B cell (primary cell): ENCODE measurements around the gene ALDH1A1. TPM values are rescaled to one million over a fixed set of nuclear protein-coding genes. Genes with fewer than 3 reads are reported as not detected.

ENCODE experiments used
- ATAC-seq: fragments of 200-7000 bp; cut with Tn5 transposase; one replicate; pipeline ENCODE4 v1.10.0; 2021; ENCODE audit warnings: low read depth, mild to moderate bottlenecking, moderate number of reproducible peaks, moderate library complexity
- CTCF ChIA-PET: fragments of 350-600 bp; sonication (Branson Sonifier 250); formaldehyde crosslinking; loops from one replicate; lab custom pipeline; 2021; ENCODE audit warnings: antibody characterized with exemption, inconsistent platforms; lab: Charles Lee
- POLR2A ChIA-PET: fragments of 350-600 bp; sonication (Branson Sonifier 250); formaldehyde crosslinking; loops from one replicate; lab custom pipeline; 2021; ENCODE audit warnings: antibody characterized with exemption; lab: Charles Lee
- DNase-seq: peaks from one replicate; pipeline ENCODE4 v3.0.0; 2013
- H2AFZ ChIP-seq: 2 replicates; pipeline ENCODE4 v1.6.1; 2012; ENCODE audit warnings: mild to moderate bottlenecking, low read depth, low read length; ENCODE audit not compliant: insufficient read depth, poor library complexity, severe bottlenecking
- H3K27ac ChIP-seq, 2 donors: 1 replicate in 1 of 2; 2 replicates in 1 of 2; pipeline ENCODE4 v1.5.1; 2012 to 2013; ENCODE audit warnings: low read length in 2 of 2, mild to moderate bottlenecking in 2 of 2, moderate library complexity in 1 of 2
- H3K27me3 ChIP-seq, 4 experiments: fragments of 200-600 bp in 1 of 4; sonication (generic) in 1 of 4; replicated peaks in 1 of 4; 1 replicate in 2 of 4; 2 replicates in 2 of 4; pipeline versions ENCODE4 v1.6.1 to v1.7.0; 2013 to 2016; ENCODE audit warnings: low read length in 3 of 4, mild to moderate bottlenecking in 2 of 4, mixed read lengths in 1 of 4, moderate library complexity in 1 of 4; ENCODE audit not compliant: insufficient read depth in 4 of 4, control insufficient read depth in 3 of 4; ENCODE audit errors: control extremely low read depth in 1 of 4
- H3K36me3 ChIP-seq, 2 experiments: replicated peaks in 1 of 2; 1 replicate in 1 of 2; 2 replicates in 1 of 2; pipeline versions ENCODE4 v1.6.1 to v1.7.1; 2013; ENCODE audit warnings: low read length in 1 of 2; ENCODE audit not compliant: insufficient read depth in 2 of 2, control insufficient read depth in 1 of 2; ENCODE audit errors: control extremely low read depth in 1 of 2, extremely low read depth in 1 of 2
- H3K4me1 ChIP-seq, 2 donors: fragments of 200-600 bp in 1 of 2; sonication (generic) in 1 of 2; 1 replicate in 1 of 2; 2 replicates in 1 of 2; pipeline versions ENCODE4 v1.5.1 to v1.6.1; 2013 to 2017; ENCODE audit warnings: low read length in 2 of 2; ENCODE audit not compliant: control insufficient read depth in 2 of 2, insufficient read depth in 2 of 2
- H3K4me2 ChIP-seq: replicated peaks from 2 replicates; pipeline ENCODE3; 2012; ENCODE audit warnings: mild to moderate bottlenecking, low read depth, low read length; ENCODE audit not compliant: poor library complexity, severe bottlenecking
- H3K4me3 ChIP-seq, 5 experiments: fragments of 200-600 bp in 1 of 5; sonication (generic) in 1 of 5; 1 replicate in 3 of 5; 2 replicates in 2 of 5; pipeline versions ENCODE4 v1.5.1 to v1.7.0; 2011 to 2016; ENCODE audit warnings: low read length in 4 of 5, mild to moderate bottlenecking in 4 of 5, low read depth in 2 of 5, control low read depth in 1 of 5, moderate library complexity in 1 of 5; ENCODE audit not compliant: insufficient read depth in 1 of 5; ENCODE audit errors: control extremely low read depth in 1 of 5, extremely low read depth in 1 of 5
- H3K79me2 ChIP-seq: fragments of 200-600 bp; sonication (generic); one replicate; pipeline ENCODE4 v1.6.0; 2016; ENCODE audit warnings: low read length; ENCODE audit not compliant: control insufficient read depth, insufficient read depth
- H3K9ac ChIP-seq: fragments of 200-600 bp; sonication (generic); 2 replicates; pipeline ENCODE4 v1.6.1; 2017; ENCODE audit warnings: mild to moderate bottlenecking, low read length, moderate library complexity
- H3K9me3 ChIP-seq, 3 donors: one replicate each; pipeline versions ENCODE4 v1.6.1 to v1.7.1; 2013; ENCODE audit warnings: low read length in 2 of 3; ENCODE audit not compliant: control insufficient read depth in 2 of 3, insufficient read depth in 1 of 3; ENCODE audit errors: control extremely low read depth in 1 of 3
- H4K20me1 ChIP-seq: 2 replicates; pipeline ENCODE4 v1.6.0; 2012; ENCODE audit warnings: mild to moderate bottlenecking, low read length; ENCODE audit not compliant: insufficient read depth, control insufficient read depth, poor library complexity, severe bottlenecking
- H3K27ac Mint-ChIP-seq: one replicate; pipeline ENCODE4 v1.8.0; 2021; ENCODE audit warnings: mixed read lengths
- H3K27me3 Mint-ChIP-seq: one replicate; pipeline ENCODE4 v1.8.0; 2021; ENCODE audit warnings: mixed read lengths
- H3K4me1 Mint-ChIP-seq: one replicate; pipeline ENCODE4 v1.8.0; 2021; ENCODE audit warnings: mixed read lengths
- H3K4me3 Mint-ChIP-seq: one replicate; pipeline ENCODE4 v1.8.0; 2021; ENCODE audit warnings: mixed read lengths
- H3K9me3 Mint-ChIP-seq: one replicate; pipeline ENCODE4 v1.8.0; 2022; ENCODE audit warnings: mixed read lengths; ENCODE audit not compliant: insufficient read depth
- CTCF ChIP-seq: fragments of 200-600 bp; IDR thresholded peaks from one replicate; pipeline ENCODE4 v1.8.0; 2022; ENCODE audit warnings: antibody characterized with exemption, mild to moderate bottlenecking
- EZH2 ChIP-seq: IDR thresholded peaks from 2 replicates; pipeline ENCODE4 v1.6.1; 2012; ENCODE audit warnings: borderline replicate concordance, low read depth, mild to moderate bottlenecking, moderate library complexity, low read length; ENCODE audit not compliant: insufficient read depth, poor library complexity, severe bottlenecking
- WGBS: methylation state at CpG from one replicate; pipeline ENCODE4 v1.1.5; 2013; ENCODE audit warnings: missing lambda C conversion rate; ENCODE audit not compliant: insufficient coverage; 5-methylcytosine and 5-hydroxymethylcytosine counted together
- intact Hi-C: fragments of 100-400 bp; cut with micrococcal nuclease; formaldehyde crosslinking; loops from one replicate; pipeline ENCODE4 v1.10.0; 2022
- polyA plus RNA-seq: library from polyadenylated mRNA; depleted of rRNA; stranded (reverse); fragments of >200 nt; gene quantifications from 2 replicates; pipeline ENCODE4 v1.2.3, GENCODE V29; 2012
- total RNA-seq, 2 donors: library from RNA; stranded (reverse); fragments of 120-200 nt in 1 of 2; gene quantifications; 1 replicate in 1 of 2; 2 replicates in 1 of 2; pipeline versions ENCODE4 v1.2.3 to v1.2.4, GENCODE V29; 2013 to 2022

The ALDH1A1 gene
- total and polyA plus RNA-seq, 2 donors (not counting 1 experiment from before 2014, with no cell fraction given): 0.43 TPM; not detected in 1

GRCh38 chr9:72951520-72952380 is 1.1 kb downstream of the ALDH1A1 start:
- H3K79me2 ChIP-seq: no peaks in the 10 kb centered on the region
- intact Hi-C loops: no loop called here
- POLR2A ChIA-PET: no interaction called here
- CTCF ChIA-PET: no interaction called here
- no peak overlapping the region for H2AFZ ChIP-seq
- no peak overlapping the region for H3K27ac Mint-ChIP-seq
- no peak overlapping the region for H3K4me3 ChIP-seq
- no peak overlapping the region for H3K4me3 Mint-ChIP-seq
- no peaks in the 10 kb centered on the region for H3K9me3 ChIP-seq
- peaks cover 13% of the 10 kb centered on the region for H3K27me3 Mint-ChIP-seq
- H3K9ac ChIP-seq: no peak overlapping the region
- H3K36me3 ChIP-seq: no peaks in the 10 kb centered on the region
- H3K27ac ChIP-seq: no peak overlapping the region
- H3K27me3 ChIP-seq: peaks cover 0 to 10% (median 2%) of the 10 kb centered on the region in 4 experiments
- peaks cover 14 to 24% of the 10 kb centered on the region in 2 donors for H3K4me1 ChIP-seq
- peaks cover 2% of the 10 kb centered on the region for H3K9me3 Mint-ChIP-seq
- no peaks in the 10 kb centered on the region for H4K20me1 ChIP-seq
- DNase-seq (peak; percentile 14), ATAC-seq (no peak)
- TF ChIP-seq CTCF: no peak
- no peak for TF ChIP-seq EZH2
- WGBS: 0% methylated on average over 1 of the region's 5 CpGs
- peaks cover 19% of the 10 kb centered on the region for H3K4me1 Mint-ChIP-seq
- H3K4me2 ChIP-seq: peak overlapping the region; percentile 37

DNA sequence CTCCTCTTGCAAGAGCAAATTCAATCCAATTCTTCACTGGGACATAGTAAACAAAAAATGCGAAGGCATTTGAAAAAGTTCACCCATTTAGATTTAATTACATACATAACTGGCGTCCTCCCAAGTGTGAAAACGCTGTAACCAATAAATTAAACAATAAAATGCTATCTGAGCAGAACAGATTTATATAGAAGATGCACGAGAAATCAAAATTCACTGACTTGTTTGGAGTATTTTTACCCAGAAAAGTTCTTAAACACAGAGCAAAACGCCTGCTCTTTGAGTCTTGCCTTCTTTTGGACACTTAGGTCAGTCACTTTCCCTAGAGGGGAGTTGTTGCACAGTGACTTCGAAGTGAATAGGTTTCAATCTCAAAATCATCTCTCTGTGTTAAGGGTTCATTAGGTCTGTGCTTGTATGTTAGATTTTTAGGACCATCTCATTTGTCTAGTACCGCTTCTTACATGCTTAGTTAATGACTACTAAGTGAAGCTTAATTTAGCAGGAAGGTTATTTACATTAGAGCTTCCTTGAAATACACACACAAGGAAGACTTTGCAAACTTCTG is 1.9 kb downstream of the ALDH1A1 start:
- Histone ChIP-seq H3K27me3 (peaks cover 0 to 10% (median 2%) of the 10 kb centered on the region in 4 experiments), H2AFZ (no peak overlapping the region), H3K4me3 (no peak overlapping the region), H3K9ac (no peak overlapping the region), H3K4me1 (peaks cover 14 to 24% of the 10 kb centered on the region in 2 donors), H3K4me2 (no peak overlapping the region), H3K79me2 (no peaks in the 10 kb centered on the region), H3K27ac (no peak overlapping the region), H3K9me3 (no peaks in the 10 kb centered on the region), H3K36me3 (no peaks in the 10 kb centered on the region), H4K20me1 (no peaks in the 10 kb centered on the region)
- no peak for DNase-seq
- no peak overlapping the region for H3K4me3 Mint-ChIP-seq
- intact Hi-C loops: no loop called here
- H3K9me3 Mint-ChIP-seq: no peaks in the 10 kb centered on the region
- TF ChIP-seq CTCF (no peak), EZH2 (no peak)
- no peak overlapping the region for H3K27ac Mint-ChIP-seq
- POLR2A ChIA-PET: no interaction called here
- peaks cover 13% of the 10 kb centered on the region for H3K27me3 Mint-ChIP-seq
- peaks cover 19% of the 10 kb centered on the region for H3K4me1 Mint-ChIP-seq
- ATAC-seq: no peak
- CTCF ChIA-PET: no interaction called here
- WGBS: no CpG with 5 or more reads among the region's 7 CpGs
